ENCODE results near the gene PKIG.

Gene PKIG

DNA sequence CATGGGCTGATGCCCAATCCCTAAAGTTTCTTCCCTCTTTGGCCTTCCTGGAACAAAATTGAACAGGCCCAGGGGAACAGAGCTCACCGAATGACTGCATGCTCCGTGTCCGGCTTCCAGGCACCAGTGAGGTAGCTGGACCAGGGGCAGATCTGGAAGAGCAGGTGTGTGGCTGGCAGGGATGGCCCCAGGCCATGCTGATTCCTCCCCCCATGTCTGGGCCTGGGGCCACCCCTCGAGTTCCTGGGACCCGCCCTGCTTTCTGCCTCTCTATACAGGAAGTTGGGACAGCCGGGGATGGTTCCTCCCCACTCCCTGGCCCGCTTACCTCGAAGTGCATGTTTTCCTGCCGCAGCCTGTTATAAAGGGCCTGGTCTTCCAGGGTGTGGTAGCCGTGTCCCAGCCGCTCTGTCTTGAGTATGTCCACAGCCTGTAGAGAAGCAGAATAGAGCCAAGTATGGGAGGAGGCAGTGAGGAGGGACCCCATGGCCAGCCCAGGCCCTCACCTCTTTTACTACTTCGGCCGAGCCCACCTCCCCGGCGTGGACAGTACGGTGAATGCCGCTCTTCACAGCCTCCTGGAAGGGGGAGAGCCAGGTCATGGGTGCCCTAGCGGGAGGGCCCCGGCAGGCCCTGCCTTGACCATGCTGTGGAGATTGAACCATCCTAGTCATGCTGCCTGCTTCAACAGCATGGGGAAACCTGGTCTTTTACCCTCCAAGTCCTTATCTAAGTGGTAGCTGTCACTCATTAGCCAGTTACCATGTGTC, 40.3 kb downstream of the PKIG start:
- Histone ChIP-seq H3K4me1 (ENCODE audit: control insufficient read depth, insufficient read depth, low read length) (peaks cover 2% of the 10 kb centered on the region), H3K9me3 (ENCODE audit: control insufficient read depth, insufficient read depth, low read length) (no peaks in the 10 kb centered on the region), H3K9ac (ENCODE audit: low read depth, low read length) (no peak overlapping the region), H3K4me3 (ENCODE audit: low read depth, low read length) (no peak overlapping the region), H3K36me3 (ENCODE audit: control insufficient read depth, insufficient read depth, low read length) (peaks cover 2% of the 10 kb centered on the region), H3K27me3 (ENCODE audit: control insufficient read depth, insufficient read depth, low read length) (peaks cover 38% of the 10 kb centered on the region)

DNA sequence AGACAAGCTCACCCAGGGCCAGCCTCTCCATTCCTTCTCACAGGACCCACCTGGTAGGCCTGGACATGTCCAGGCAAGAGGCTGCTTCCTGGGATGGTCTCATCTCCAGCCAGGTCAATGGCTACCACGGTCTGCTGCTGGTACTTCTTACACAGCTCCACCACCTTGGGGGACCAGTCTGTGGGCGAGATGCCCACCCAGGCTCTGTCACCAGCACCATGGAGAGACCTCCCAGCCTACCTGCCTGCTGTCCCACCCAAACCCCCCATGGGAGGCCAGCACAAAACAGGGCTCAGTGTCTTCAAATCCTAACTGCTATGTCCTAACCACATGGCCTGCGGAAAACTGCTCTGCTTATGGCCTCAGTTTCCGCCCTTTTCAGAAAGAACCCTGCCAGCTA, 41.8 kb downstream of the PKIG start:
- Histone ChIP-seq H3K9ac (ENCODE audit: low read depth, low read length) (no peak overlapping the region), H3K9me3 (ENCODE audit: control insufficient read depth, insufficient read depth, low read length) (no peaks in the 10 kb centered on the region), H3K27me3 (ENCODE audit: control insufficient read depth, insufficient read depth, low read length) (peaks cover 32% of the 10 kb centered on the region), H3K36me3 (ENCODE audit: control insufficient read depth, insufficient read depth, low read length) (peaks cover 2% of the 10 kb centered on the region), H3K4me3 (ENCODE audit: low read depth, low read length) (no peak overlapping the region), H3K4me1 (ENCODE audit: control insufficient read depth, insufficient read depth, low read length) (no peaks in the 10 kb centered on the region)

DNA sequence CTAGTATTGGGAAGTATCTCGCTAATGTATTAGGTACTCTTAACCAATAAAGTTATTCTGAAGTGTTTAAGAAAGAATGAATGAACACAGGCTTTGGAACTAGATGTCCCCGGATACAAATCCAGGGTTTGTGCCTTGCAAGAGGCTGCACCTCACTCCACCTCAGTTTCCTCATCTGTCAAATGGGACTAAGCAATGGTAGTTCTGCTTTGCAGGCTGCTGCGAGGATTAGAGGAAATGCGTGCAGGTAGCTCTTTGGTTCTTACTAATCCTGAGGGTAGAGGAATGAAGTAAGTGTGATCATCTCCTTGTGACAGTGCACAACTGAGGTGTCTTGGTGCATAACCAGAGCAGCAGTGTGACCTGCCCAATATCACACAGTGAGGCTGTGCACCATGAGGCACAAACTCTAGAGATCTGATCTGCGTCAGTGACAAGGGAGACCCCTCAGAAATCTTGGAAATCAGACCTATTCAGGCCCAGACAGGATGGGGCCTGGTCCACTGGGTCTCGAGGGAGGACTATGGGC, 42.4 kb downstream of the PKIG start:
- Histone ChIP-seq H3K9me3 (ENCODE audit: control insufficient read depth, insufficient read depth, low read length) (no peaks in the 10 kb centered on the region), H3K9ac (ENCODE audit: low read depth, low read length) (no peak overlapping the region), H3K4me3 (ENCODE audit: low read depth, low read length) (no peak overlapping the region), H3K27me3 (ENCODE audit: control insufficient read depth, insufficient read depth, low read length) (peaks cover 26% of the 10 kb centered on the region), H3K4me1 (ENCODE audit: control insufficient read depth, insufficient read depth, low read length) (no peaks in the 10 kb centered on the region), H3K36me3 (ENCODE audit: control insufficient read depth, insufficient read depth, low read length) (peaks cover 2% of the 10 kb centered on the region)

DNA sequence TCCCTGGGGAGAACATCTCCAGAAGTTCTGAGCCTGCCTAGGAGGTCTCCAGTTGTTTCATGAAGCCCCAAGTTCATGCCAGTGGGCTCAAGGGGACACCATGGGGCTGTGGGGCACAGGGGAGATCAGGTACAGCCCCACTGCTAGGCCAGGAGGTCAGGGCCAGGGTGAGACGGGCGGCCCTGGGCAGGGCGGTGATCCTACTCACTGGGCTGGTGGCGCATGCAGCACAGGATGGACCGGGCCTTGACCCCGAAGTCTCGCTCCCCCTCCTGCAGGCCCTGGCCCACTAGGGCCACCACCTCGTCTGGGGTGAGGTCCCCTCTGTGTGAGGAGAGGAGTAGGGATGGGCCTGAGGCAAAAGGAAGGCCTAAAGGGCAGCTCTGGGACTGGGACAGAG, 43.0 kb downstream of the PKIG start:
- H3K36me3 ChIP-seq (ENCODE audit: control insufficient read depth, insufficient read depth, low read length): peaks cover 2% of the 10 kb centered on the region
- no peak overlapping the region for H3K4me3 ChIP-seq (ENCODE audit: low read depth, low read length)
- no peaks in the 10 kb centered on the region for H3K9me3 ChIP-seq (ENCODE audit: control insufficient read depth, insufficient read depth, low read length)
- H3K4me1 ChIP-seq (ENCODE audit: control insufficient read depth, insufficient read depth, low read length): no peaks in the 10 kb centered on the region
- peaks cover 20% of the 10 kb centered on the region for H3K27me3 ChIP-seq (ENCODE audit: control insufficient read depth, insufficient read depth, low read length)
- H3K9ac ChIP-seq (ENCODE audit: low read depth, low read length): no peak overlapping the region

DNA sequence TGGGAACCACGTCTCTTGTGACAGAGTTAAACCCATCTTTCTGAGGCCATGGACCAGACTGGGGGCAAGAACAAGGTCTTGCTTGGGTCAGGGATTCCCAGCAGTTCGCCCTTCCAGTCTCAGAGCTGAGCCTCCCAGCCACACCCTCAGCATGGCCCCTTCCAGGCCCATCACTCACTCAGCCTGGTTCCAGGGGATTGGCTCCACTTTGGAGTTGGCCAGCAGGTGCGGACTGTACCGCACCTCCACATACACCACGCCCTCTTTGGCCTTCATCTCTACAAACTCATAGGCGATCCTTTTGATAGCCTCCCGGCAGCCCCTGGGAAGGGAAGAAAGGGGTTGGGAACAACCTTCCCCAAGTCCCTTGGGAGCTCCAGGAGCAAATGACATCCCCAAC, 43.9 kb downstream of the PKIG start:
- Histone ChIP-seq H3K36me3 (ENCODE audit: control insufficient read depth, insufficient read depth, low read length) (no peaks in the 10 kb centered on the region), H3K9me3 (ENCODE audit: control insufficient read depth, insufficient read depth, low read length) (no peaks in the 10 kb centered on the region), H3K4me1 (ENCODE audit: control insufficient read depth, insufficient read depth, low read length) (no peaks in the 10 kb centered on the region), H3K4me3 (ENCODE audit: low read depth, low read length) (no peak overlapping the region), H3K27me3 (ENCODE audit: control insufficient read depth, insufficient read depth, low read length) (peaks cover 11% of the 10 kb centered on the region), H3K9ac (ENCODE audit: low read depth, low read length) (no peak overlapping the region)

DNA sequence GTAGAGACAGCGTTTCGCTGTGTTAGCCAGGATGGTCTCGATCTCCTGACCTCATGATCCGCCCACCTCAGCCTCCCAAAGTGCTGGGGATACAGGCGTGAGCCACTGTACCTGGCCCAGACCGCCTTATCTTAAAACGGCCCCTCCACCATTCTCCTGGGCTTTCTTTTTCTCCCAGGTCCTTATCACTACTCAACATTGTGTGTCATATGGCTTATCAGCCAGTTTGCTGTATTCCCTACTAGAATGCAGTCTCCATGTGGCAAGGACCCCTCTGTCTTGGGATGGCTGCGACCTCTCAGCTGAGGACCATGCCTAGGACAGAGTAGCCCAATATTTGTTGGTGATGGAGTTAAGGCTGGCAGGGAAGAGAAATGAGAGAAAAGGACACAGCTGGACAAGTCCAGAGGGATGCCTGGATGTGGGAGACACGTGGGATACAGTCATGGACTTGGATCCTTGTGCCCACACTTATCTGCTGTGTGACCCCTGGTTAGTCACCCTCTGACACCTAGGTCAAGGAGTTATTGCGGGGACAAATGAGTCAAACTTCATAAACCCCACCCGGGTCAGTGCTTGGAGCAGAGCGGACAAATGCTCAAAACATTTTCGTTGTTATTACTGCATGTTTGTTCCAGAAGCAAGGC, 45.1 kb downstream of the PKIG start:
- H3K4me1 ChIP-seq (ENCODE audit: control insufficient read depth, insufficient read depth, low read length): no peaks in the 10 kb centered on the region
- H3K9me3 ChIP-seq (ENCODE audit: control insufficient read depth, insufficient read depth, low read length): no peaks in the 10 kb centered on the region
- no peaks in the 10 kb centered on the region for H3K36me3 ChIP-seq (ENCODE audit: control insufficient read depth, insufficient read depth, low read length)

DNA sequence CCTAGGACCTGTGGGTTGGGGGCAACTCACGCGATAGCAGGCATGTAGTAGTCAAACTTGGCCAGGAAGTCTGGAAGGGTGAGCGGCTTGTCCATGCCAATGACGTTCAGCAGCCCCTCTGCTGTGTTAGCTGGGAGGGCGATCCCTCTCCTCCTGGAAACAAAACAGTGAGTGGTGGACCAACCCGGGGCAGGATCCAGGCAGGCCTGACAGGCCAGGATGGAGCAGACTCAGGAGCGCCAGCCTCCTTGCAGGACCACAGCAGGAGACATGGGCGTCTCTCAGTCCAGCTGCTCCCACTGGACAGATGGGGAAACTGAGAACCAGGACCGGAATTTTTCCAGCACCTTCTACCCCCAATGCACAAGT, 46.6 kb downstream of the PKIG start:
- no peaks in the 10 kb centered on the region for H3K9me3 ChIP-seq (ENCODE audit: control insufficient read depth, insufficient read depth, low read length)
- no peaks in the 10 kb centered on the region for H3K36me3 ChIP-seq (ENCODE audit: control insufficient read depth, insufficient read depth, low read length)
- no peak overlapping the region for H3K9ac ChIP-seq (ENCODE audit: low read depth, low read length)
- no peaks in the 10 kb centered on the region for H3K4me1 ChIP-seq (ENCODE audit: control insufficient read depth, insufficient read depth, low read length)
- no peak overlapping the region for H3K4me3 ChIP-seq (ENCODE audit: low read depth, low read length)
- H3K27me3 ChIP-seq (ENCODE audit: control insufficient read depth, insufficient read depth, low read length): no peaks in the 10 kb centered on the region

More for the DNA sequence above, 45.1 kb downstream of the PKIG start:
- Histone ChIP-seq H3K9ac (ENCODE audit: low read depth, low read length) (no peak overlapping the region), H3K27me3 (ENCODE audit: control insufficient read depth, insufficient read depth, low read length) (peaks cover 3% of the 10 kb centered on the region), H3K4me3 (ENCODE audit: low read depth, low read length) (no peak overlapping the region)

DNA sequence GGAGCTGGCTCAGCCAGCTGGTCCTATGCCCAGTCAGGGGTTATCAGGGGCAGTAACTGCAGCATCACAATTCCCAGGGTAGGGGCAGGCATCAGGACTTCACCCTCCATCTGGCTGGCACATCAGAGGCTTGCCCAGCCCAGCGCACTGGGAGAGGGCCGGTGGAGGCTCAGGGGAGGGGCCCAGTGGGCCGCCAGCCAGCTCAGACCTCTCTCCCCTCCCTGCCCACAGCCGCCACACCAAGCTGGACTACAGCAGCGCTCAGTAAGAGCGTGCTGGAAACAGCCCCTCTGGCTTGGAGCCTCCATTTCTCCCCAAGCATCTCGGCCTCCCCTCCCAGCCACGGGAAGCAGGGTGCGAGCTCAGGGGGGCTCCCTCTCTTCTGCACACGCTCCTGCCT, 47.2 kb downstream of the PKIG start:
- Histone ChIP-seq H3K27me3 (ENCODE audit: control insufficient read depth, insufficient read depth, low read length) (no peaks in the 10 kb centered on the region), H3K4me3 (ENCODE audit: low read depth, low read length) (no peak overlapping the region), H3K9ac (ENCODE audit: low read depth, low read length) (no peak overlapping the region), H3K4me1 (ENCODE audit: control insufficient read depth, insufficient read depth, low read length) (no peaks in the 10 kb centered on the region), H3K9me3 (ENCODE audit: control insufficient read depth, insufficient read depth, low read length) (no peaks in the 10 kb centered on the region), H3K36me3 (ENCODE audit: control insufficient read depth, insufficient read depth, low read length) (no peaks in the 10 kb centered on the region)

DNA sequence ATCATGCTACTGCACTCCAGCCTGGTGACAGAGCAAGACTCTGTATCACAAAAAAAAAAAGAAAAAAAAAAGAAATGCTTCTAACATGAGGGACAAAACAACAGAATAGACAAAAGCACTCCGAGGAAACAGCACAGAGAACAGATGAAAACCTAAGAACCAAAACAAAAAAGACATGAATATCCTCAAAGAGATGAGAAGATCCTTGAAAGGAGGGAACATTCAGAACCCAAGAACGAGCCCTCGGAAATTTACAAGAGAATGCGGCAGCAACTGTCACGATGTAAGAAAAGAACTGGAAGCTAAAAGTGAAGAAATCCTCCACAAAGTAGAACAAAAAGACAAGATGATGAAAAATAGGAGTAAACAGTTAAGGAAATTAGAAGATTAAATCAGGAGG, 47.9 kb downstream of the PKIG start:
- Histone ChIP-seq H3K36me3 (ENCODE audit: control insufficient read depth, insufficient read depth, low read length) (no peaks in the 10 kb centered on the region), H3K4me1 (ENCODE audit: control insufficient read depth, insufficient read depth, low read length) (no peaks in the 10 kb centered on the region), H3K9ac (ENCODE audit: low read depth, low read length) (no peak overlapping the region), H3K27me3 (ENCODE audit: control insufficient read depth, insufficient read depth, low read length) (no peaks in the 10 kb centered on the region), H3K4me3 (ENCODE audit: low read depth, low read length) (no peak overlapping the region), H3K9me3 (ENCODE audit: control insufficient read depth, insufficient read depth, low read length) (no peaks in the 10 kb centered on the region)

DNA sequence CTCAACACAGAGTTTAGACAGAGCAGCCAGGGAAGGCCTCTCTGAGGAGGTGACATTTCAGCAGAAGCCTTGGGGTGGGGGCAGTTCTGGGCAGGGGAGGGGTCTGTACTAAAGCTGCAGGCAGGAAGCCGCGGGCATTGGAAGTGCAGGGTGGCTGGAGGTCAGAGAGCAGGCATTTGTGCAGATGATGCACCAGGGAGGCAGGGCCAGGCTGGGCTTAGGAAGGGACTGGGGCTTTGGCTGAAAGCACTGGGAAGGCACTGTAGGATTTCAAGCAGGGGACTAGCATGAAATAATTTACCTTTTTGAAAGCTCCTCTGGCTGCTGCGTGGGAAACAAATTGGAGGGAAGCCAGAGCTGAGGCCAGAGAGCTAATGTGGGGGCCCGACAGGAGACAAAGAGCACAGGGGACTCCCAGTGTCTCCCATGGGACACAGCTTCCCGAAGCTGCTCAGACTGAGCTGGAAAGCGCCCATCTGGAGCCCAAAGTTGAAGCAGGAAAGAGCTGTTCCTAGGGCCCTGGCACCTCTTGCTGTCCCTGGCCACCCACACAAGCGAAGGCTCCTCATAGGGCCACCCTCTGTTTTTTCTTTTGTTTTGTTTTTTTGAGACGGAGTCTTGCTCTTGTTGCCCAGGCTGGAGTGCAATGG, 49.8 kb downstream of the PKIG start:
- H3K27me3 ChIP-seq (ENCODE audit: control insufficient read depth, insufficient read depth, low read length): no peaks in the 10 kb centered on the region
- H3K9ac ChIP-seq (ENCODE audit: low read depth, low read length): no peak overlapping the region
- no peaks in the 10 kb centered on the region for H3K36me3 ChIP-seq (ENCODE audit: control insufficient read depth, insufficient read depth, low read length)
- H3K4me3 ChIP-seq (ENCODE audit: low read depth, low read length): no peak overlapping the region
- H3K9me3 ChIP-seq (ENCODE audit: control insufficient read depth, insufficient read depth, low read length): no peaks in the 10 kb centered on the region
- no peaks in the 10 kb centered on the region for H3K4me1 ChIP-seq (ENCODE audit: control insufficient read depth, insufficient read depth, low read length)

DNA sequence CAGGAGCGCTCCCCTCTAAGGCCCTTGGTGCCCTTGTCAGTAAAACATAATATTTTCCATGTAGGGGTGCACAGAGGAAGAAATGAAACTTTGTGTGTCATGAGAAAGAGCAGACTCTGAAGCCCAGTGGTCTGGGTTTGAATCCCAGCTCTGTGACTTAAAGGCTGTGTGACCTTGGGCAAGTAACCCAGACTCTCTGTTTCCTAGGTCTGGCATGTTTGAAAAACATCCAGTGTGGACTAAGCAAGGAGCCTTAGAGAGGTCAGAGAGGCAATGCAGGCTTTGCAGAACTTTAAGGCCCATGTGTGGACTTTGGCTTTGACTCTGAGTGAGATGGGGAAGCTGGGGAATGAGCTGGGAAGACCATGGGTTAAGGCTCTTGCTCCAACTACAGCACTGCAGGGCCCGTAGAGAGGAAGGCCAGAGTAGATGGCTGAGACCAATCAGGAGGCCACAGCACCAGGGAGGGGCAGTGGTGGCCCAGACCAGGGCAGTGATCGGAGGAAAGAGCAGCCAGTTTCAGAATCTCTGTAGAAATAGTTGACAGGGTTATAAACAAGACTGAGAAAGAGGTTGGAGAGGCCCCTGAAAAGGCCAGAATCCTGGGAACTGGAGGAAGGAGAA, 50.9 kb downstream of the PKIG start:
- no peaks in the 10 kb centered on the region for H3K4me1 ChIP-seq (ENCODE audit: control insufficient read depth, insufficient read depth, low read length)
- no peak overlapping the region for H3K4me3 ChIP-seq (ENCODE audit: low read depth, low read length)
- H3K27me3 ChIP-seq (ENCODE audit: control insufficient read depth, insufficient read depth, low read length): no peaks in the 10 kb centered on the region
- H3K36me3 ChIP-seq (ENCODE audit: control insufficient read depth, insufficient read depth, low read length): no peaks in the 10 kb centered on the region
- no peaks in the 10 kb centered on the region for H3K9me3 ChIP-seq (ENCODE audit: control insufficient read depth, insufficient read depth, low read length)
- no peak overlapping the region for H3K9ac ChIP-seq (ENCODE audit: low read depth, low read length)
